22Rv1 (cell line): ENCODE measurements around the gene PEX1.
A peak's percentile ranks its signal among the peaks of the same experiment; 100 is the strongest.

Experiments
- H3K27ac ChIP-seq: fragments of 450-650 bp; 2 replicates; pipeline ENCODE4 v1.5.1; 2017
- ZFX ChIP-seq: fragments of 450-650 bp; IDR thresholded peaks from 2 replicates; pipeline ENCODE4 v1.6.1; 2017; ENCODE audit warnings: antibody characterized with exemption, borderline replicate concordance
- TF ChIP-seq, protein P1 (sequence below): fragments of 450-650 bp; IDR thresholded peaks from 2 replicates; pipeline ENCODE4 v1.5.1; 2017; ENCODE audit warnings: mild to moderate bottlenecking

The PEX1 gene

DNA sequence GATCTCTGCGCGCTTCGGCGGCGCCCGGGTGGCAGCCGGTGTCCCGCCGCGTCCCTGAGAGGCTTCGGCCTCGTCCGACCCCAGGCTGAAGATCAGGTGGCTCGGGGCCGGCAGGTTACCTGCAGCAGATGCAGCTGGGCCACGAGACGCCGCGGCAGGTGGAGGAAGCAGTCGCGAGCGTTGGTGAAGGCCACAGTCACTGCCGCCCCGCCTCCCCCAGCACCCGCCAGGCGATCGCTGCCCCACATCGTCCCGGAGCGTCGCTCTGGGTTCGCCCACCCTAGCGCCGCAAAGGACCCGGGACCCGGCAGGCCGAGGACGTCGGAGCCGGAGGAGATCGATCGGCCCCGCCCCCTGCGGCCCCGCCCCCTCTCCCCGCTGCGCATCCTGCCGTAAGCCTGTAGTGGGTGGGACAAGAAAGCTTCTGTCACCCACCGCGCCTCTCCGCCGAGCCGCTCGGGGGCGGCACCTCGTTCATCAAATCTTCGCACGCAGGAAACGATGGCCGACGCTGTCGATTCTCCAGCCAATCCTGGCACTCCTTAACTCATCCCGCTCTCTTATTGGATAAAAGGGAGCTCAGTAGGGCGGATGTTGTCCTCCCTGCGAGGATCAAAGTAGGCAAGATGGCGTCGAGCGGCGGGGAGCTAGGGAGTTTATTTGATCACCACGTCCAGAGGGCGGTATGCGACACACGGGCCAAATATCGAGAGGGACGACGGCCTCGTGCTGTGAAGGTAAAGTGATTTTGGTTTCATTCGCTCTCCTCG, at the start of gene PEX1, which contains the start of gene RBM48:
Gene PEX1 (minus strand): TSS at position 333 of the 770 bp plus-strand sequence. CDS start 85 bp downstream, at position 248.
Gene RBM48 (plus strand): TSS at position 608 of the 770 bp plus-strand sequence. CDS start 19 bp downstream, at position 627.
- no peak for TF ChIP-seq ZFX
- TF ChIP-seq, protein P1, sequence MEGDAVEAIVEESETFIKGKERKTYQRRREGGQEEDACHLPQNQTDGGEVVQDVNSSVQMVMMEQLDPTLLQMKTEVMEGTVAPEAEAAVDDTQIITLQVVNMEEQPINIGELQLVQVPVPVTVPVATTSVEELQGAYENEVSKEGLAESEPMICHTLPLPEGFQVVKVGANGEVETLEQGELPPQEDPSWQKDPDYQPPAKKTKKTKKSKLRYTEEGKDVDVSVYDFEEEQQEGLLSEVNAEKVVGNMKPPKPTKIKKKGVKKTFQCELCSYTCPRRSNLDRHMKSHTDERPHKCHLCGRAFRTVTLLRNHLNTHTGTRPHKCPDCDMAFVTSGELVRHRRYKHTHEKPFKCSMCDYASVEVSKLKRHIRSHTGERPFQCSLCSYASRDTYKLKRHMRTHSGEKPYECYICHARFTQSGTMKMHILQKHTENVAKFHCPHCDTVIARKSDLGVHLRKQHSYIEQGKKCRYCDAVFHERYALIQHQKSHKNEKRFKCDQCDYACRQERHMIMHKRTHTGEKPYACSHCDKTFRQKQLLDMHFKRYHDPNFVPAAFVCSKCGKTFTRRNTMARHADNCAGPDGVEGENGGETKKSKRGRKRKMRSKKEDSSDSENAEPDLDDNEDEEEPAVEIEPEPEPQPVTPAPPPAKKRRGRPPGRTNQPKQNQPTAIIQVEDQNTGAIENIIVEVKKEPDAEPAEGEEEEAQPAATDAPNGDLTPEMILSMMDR, result peak; percentile 85
- H3K27ac ChIP-seq, result peak within 1 kb of the TSS; percentile 79

DNA sequence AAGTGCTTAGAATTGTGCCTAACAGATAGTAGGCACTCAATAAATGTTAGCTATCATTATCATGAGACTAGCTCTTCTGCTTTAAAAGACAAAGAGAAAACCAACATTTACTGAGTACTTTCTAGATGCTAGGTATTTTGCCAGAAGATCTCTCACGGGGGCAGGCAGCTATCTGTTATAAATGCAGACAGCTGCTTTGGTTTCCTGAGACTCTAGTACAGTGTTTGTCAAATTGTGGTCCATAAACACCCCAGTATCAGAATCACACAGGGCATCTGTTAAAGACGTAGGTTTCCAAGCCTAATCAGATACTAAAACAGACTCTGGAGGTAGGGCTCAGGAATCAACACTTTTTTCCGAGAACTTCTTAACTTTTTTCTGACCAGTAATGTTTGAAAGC, 48.0 kb upstream of the PEX1 start:
- TF ChIP-seq ZFX, result no peak
- TF ChIP-seq, protein P1, result no peak
- H3K27ac ChIP-seq, result no peak overlapping the region

DNA sequence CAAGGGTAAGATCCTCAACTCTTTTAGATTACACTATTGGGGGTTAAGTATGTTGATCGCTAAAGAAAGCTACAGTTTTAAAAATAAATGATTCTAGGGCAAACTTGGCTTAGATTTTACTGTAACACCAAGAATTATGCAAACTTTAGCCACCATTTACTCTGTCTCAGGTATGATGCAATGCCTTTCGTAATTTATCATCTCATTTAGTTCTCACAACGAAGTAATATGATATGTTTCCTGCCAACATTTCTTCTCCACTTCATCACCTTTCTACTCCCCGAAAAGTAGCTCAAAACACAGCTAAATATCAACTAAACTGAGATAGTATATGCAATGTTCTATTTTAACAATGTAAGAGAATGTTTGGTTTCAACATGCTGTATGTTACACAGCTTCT, 40.8 kb upstream of the PEX1 start:
- TF ChIP-seq ZFX, result no peak
- TF ChIP-seq, protein P1, result no peak
- H3K27ac ChIP-seq, result no peak overlapping the region

DNA sequence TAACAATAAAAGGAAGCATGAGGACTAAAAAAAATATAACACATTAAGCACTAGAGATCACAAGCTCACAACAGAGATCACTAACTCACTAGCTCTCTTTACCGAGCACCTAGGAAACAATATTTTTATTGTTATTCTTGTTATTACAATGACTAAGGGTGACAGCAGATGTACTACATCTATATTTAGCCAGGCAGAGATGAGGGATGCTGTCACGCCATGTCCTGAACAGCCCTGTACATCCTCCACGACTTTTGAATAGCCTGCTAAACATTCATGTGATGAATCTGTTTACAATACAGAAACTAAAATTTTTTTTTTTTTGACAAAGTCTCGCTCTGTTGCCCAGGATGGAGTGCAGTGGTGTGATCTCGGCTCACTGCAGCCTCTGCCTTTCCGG, 39.1 kb upstream of the PEX1 start:
- TF ChIP-seq ZFX, result no peak
- TF ChIP-seq, protein P1, result no peak
- no peak overlapping the region for H3K27ac ChIP-seq

DNA sequence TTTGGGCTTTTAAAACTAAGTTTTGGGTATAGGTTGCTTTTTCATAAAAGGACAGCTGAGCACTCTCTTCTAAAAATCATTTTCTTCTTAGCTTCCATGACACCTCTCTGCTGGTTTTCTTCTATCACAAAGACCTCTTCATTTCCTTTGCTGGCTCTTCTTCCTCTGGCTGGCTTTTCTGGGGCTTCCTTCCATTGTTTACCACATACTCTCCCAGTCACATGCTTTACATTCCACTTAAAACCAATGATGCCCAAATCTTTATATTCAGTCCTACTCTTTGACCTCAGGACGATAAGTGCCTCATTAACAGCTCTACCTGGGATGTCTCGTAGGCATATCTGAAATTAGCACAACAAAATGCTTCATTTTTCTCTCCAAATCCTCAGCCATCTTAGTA, 35.0 kb upstream of the PEX1 start:
- TF ChIP-seq, protein P1, result no peak
- no peak for TF ChIP-seq ZFX
- H3K27ac ChIP-seq, result no peak overlapping the region

DNA sequence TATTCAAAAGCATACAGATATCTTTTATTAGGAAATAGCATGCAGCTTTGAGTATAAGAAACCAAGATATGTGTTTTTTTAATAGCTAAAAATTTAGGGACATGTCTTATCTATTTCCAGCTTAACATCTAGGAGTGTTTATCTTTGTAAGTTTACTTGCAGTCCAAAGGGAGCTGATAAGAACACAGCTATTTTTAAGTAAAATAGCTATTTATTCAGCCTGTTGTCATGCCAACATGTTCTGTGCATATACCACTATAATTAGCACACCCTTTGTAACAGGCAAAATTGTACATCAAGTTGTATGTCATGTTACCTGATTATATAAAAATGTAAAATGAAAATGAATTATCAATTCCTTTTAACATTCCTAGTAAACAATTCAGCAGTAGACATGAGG, 32.3 kb upstream of the PEX1 start:
- H3K27ac ChIP-seq, result no peak overlapping the region
- TF ChIP-seq, protein P1, result no peak
- TF ChIP-seq ZFX, result no peak

DNA sequence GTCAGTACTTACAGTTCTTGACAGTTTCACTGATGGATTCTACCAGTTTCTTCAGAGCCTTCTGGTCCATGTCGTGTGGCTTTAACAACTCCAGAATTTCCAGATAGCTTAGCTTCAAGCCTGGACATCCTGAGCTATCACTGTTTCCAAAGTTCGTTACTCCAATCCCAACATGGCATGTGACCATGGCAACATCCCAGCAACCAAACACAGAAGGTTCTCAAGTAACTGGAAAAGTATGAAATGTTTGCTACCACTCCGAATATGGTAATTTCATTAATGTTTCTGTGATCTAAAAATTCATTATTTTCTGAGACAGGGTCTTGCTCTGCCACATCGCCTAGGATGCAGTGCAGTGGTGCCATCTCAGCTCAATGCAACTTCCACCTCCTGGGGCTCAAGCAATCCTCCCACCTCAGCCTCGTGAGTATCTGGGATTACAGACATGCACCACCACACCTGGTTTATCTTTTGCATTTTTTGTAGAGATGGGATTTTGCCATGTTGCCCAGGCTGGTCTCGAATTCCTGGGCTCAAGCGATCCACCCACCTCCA, 29.6 kb upstream of the PEX1 start:
- TF ChIP-seq, protein P1, result no peak
- TF ChIP-seq ZFX, result no peak
- no peak overlapping the region; the same call in 1 of the 2 replicates for H3K27ac ChIP-seq
